Stomach (tissue), 4 donors: Measurements from ENCODE around the gene ACTL8.

Experiments used
- CTCF ChIP-seq, 7 experiments: fragments of 450-650 bp in 4 of 7; fragments of 200-600 bp in 3 of 7; sonication (generic) in 3 of 7; IDR thresholded peaks; one replicate each; pipeline ENCODE4 v1.5.1; 2016 to 2019; ENCODE audit warnings: antibody characterized with exemption in 7 of 7, control low read depth in 2 of 7, mild to moderate bottlenecking in 1 of 7
- EP300 ChIP-seq: sonication (generic); formaldehyde crosslinking; IDR thresholded peaks from one replicate; pipeline ENCODE4 v1.6.1; 2017; ENCODE audit warnings: antibody characterized with exemption
- POLR2A ChIP-seq, 4 donors: fragments of 450-650 bp; IDR thresholded peaks; one replicate each; pipeline ENCODE4 v1.6.1; 2016; ENCODE audit warnings: antibody characterized with exemption in 4 of 4, control low read depth in 2 of 4, mild to moderate bottlenecking in 1 of 4, moderate library complexity in 1 of 4
- POLR2AphosphoS5 ChIP-seq, 3 donors: sonication (generic); formaldehyde crosslinking; IDR thresholded peaks; one replicate each; pipeline ENCODE4 v1.6.1; 2016; ENCODE audit warnings: antibody characterized with exemption in 3 of 3

GRCh38 chr1:17768651-17769241 is 13.6 kb downstream of the ACTL8 start:
- TF ChIP-seq CTCF (IDR thresholded peaks at IDR 0.05), result no peak
- peak in 1 of 3 donors; percentile 19 for TF ChIP-seq POLR2AphosphoS5 (IDR thresholded peaks at IDR 0.05)
- no peak for TF ChIP-seq POLR2A (IDR thresholded peaks at IDR 0.05)
- TF ChIP-seq EP300, result no peak
